PFSK-1 (cell line): ENCODE data around the gene COL23A1.

Experiments
- TAF1 ChIP-seq: IDR thresholded peaks from 2 replicates; pipeline ENCODE4 v1.6.1; 2012; ENCODE audit warnings: low read length, control low read depth, borderline replicate concordance; ENCODE audit not compliant: insufficient read depth
- TF ChIP-seq, protein P1 (sequence below), 2 experiments: IDR thresholded peaks; 2 replicates each; pipeline versions ENCODE4 v1.6.1 to v1.8.0; 2011 to 2012; ENCODE audit warnings: low read depth in 2 of 2, low read length in 2 of 2, control low read depth in 1 of 2, inconsistent platforms in 1 of 2, mild to moderate bottlenecking in 1 of 2, moderate library complexity in 1 of 2; ENCODE audit not compliant: insufficient read depth in 1 of 2

GRCh38 chr5:178626484-178627258 lies 36.5 kb upstream of the COL23A1 start, which contains the start of gene CLK4:
- TF ChIP-seq, protein P1, sequence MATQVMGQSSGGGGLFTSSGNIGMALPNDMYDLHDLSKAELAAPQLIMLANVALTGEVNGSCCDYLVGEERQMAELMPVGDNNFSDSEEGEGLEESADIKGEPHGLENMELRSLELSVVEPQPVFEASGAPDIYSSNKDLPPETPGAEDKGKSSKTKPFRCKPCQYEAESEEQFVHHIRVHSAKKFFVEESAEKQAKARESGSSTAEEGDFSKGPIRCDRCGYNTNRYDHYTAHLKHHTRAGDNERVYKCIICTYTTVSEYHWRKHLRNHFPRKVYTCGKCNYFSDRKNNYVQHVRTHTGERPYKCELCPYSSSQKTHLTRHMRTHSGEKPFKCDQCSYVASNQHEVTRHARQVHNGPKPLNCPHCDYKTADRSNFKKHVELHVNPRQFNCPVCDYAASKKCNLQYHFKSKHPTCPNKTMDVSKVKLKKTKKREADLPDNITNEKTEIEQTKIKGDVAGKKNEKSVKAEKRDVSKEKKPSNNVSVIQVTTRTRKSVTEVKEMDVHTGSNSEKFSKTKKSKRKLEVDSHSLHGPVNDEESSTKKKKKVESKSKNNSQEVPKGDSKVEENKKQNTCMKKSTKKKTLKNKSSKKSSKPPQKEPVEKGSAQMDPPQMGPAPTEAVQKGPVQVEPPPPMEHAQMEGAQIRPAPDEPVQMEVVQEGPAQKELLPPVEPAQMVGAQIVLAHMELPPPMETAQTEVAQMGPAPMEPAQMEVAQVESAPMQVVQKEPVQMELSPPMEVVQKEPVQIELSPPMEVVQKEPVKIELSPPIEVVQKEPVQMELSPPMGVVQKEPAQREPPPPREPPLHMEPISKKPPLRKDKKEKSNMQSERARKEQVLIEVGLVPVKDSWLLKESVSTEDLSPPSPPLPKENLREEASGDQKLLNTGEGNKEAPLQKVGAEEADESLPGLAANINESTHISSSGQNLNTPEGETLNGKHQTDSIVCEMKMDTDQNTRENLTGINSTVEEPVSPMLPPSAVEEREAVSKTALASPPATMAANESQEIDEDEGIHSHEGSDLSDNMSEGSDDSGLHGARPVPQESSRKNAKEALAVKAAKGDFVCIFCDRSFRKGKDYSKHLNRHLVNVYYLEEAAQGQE (IDR thresholded peaks at IDR 0.05; ENCODE audit: insufficient read depth in 1 of 2, low read depth in 2 of 2, low read length in 2 of 2): no peak; a peak in 1 of 4 replicates
- TF ChIP-seq TAF1: no peak
